RPMI7951 (cell line): ENCODE data around the gene CDCA3. TPM values are rescaled to one million over a fixed set of nuclear protein-coding genes. Genes with fewer than 3 reads are reported as not detected.

ENCODE experiments used
- DNase-seq: peaks from one replicate; pipeline ENCODE4 v3.0.0-alpha.2; 2012; ENCODE audit warnings: low read depth
- total RNA-seq: library from RNA; depleted of rRNA; stranded (reverse); fragments of >200 nt; shearing (Covaris generic); gene quantifications from 2 replicates; pipeline ENCODE4 v1.2.3, GENCODE V29; 2014; rRNA removed

The CDCA3 gene
- total RNA-seq, 1 experiment from 2014 or later = 198 TPM

DNA sequence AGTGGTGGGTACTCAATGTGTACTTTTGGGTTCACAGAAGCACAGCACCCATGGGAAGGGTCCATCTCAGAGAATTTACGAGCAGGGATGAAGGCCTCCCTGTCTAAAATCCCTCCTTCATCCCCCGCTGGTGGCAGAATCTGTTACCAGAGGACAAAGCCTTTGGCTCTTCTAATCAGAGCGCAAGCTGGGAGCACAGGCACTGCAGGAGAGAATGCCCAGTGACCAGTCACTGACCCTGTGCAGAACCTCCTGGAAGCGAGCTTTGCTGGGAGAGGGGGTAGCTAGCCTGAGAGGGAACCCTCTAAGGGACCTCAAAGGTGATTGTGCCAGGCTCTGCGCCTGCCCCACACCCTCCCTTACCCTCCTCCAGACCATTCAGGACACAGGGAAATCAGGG, 30.9 kb downstream of the CDCA3 start:
- no peak for DNase-seq

DNA sequence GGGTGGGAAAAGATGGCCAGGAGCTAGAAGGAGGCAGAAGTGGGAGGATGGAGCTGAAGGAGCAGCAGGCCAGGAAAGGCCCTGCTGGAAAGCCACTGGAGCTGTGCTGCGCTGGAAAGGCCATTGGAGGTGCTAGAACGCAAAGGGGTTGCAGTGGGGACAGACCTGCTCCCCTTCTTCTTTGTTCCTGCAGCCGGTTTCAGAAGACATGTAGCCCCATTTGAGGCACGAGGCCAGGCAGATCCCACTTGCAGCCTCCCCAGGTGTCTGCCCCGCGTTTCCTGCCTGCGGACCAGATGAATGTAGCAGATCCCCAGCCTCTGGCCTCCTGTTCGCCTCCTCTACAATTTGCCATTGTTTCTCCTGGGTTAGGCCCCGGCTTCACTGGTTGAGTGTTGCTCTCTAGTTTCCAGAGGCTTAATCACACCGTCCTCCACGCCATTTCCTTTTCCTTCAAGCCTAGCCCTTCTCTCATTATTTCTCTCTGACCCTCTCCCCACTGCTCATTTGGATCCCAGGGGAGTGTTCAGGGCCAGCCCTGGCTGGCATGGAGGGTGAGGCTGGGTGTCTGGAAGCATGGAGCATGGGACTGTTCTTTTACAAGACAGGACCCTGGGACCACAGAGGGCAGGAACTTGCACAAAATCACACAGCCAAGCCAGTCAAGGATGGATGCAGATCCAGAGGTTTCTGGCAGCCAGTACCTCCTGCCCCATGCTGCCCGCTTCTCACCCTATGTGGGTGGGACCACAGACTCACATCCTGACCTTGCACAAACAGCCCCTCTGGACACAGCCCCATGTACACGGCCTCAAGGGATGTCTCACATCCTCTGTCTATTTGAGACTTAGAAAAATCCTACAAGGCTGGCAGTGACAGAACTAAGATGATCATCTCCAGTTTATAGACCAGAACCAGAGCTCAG, 31.7 kb downstream of the CDCA3 start:
- no peak for DNase-seq

DNA sequence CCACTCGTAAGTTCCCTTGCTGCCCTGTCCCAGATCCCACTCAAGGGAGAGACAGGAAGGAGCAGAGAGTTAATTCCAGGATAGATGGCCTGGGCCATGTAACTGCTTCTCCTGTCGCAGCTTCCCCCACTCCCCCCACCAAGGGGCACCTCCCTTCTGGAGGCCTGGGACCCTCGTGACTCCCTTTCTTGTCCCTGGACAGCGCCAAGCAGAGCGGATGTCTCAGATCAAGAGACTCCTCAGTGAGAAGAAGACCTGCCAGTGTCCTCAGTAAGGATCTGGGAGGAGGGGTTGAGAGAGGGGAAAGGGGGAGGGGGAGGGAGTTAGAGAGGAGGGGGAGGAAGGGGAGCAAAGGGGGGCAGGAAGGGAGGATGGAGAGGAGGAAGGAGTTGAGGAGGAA, 32.4 kb downstream of the CDCA3 start:
- DNase-seq = no peak

DNA sequence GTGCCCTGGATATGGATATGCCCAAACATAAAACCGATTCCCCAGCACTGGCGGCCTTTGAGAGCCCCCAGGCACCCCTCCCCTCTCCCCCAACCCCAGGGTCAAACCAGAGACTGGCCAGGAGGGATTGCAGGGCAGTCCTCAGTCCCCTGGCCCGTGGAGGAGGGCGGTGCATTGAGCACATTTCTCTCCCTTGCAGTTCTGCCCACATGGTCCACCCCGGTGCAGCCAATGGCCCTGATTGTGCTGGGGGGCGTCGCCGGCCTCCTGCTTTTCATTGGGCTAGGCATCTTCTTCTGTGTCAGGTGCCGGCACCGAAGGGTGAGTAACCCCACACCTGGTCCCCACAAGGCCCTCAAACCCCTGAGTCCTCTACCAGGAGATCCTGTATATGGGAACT, 32.9 kb downstream of the CDCA3 start:
- no peak for DNase-seq

DNA sequence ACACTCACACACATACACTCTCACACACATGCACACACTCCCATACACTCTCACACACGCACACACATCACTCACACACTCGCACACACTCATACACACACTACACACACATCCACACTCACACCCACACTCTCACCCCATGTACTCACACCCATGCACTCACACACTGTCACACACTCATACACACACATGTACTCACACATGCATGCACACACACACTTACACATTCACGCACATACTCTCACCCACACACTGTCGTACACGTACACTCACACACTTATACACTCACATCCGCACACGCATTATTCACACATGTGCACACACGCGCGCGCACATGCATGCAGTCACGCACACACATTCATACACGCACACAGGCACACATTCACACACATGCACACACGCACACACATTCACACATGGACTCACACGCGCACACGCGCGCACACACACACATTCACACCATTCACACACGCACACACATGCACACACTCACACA, 33.4 kb downstream of the CDCA3 start:
- no peak for DNase-seq

DNA sequence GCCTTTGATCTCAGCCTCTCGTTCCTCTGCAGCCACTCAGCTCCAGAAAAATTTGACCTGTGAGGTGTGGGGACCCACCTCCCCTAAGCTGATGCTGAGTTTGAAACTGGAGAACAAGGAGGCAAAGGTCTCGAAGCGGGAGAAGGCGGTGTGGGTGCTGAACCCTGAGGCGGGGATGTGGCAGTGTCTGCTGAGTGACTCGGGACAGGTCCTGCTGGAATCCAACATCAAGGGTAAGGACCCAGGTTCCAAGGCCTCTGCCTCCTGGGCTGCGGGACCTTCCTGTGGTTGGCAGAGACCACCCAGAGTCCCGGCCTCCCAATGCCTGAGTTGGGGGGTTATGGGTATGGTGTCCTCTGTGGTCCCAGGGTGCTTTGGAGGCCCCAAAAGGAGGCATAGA, 34.0 kb downstream of the CDCA3 start:
- DNase-seq = no peak

DNA sequence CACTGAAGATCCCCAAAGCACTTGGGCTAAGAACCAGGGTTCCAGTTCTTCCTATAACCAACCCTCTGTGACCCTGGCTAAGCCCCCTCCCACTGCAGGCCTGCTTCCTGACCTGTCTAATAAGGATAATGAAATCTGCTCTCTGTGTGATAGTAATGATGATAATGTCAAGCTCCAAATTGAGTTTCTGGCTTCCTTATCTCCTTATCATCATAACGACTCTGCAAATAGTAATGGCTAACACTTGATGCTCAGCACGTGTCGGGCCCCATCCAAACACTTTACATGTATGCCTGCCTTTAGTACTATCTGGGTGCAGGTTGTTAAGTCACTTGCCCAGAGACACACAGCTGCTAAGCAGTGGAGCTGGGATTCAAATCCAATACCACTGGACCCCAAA, 34.5 kb downstream of the CDCA3 start:
- no peak for DNase-seq

DNA sequence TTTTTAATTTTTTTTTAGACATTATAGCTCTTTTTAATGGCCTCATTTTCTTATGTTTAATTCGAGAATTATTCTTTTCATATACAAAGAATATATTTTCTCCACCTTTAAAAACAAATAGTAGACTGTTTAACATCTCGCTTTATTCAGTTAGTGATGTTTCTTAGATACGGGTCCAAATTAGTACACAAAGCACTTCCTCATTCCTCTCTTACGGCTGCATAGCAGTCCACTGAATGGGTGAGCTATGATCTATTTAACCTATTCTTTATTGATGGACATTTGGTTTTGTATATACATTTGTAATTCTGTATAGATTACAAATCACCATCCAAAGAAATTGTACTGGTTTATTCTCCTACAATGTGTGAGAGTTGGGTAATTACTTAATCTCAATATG, 37.7 kb downstream of the CDCA3 start:
- no peak for DNase-seq

DNA sequence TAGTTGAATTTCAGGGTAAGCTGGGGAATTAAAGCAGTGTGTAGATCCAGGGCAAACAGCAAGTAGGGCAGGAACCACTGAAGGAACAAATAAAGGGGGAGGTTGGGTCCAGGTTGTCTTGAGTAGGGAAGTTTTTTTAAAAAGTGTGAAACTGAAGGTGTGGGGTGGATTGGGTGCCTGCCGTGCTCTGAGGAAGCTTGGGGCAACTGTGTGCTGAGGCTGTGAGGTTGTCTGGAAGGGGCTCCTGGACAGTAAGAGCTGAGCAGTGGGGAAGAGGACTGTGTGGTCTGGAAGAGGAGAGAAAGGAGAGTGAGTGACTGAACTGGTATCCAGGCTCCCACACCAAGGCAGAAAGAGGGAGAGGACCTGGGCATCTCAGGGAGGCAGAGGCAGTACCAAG, 40.3 kb downstream of the CDCA3 start:
- DNase-seq = no peak

DNA sequence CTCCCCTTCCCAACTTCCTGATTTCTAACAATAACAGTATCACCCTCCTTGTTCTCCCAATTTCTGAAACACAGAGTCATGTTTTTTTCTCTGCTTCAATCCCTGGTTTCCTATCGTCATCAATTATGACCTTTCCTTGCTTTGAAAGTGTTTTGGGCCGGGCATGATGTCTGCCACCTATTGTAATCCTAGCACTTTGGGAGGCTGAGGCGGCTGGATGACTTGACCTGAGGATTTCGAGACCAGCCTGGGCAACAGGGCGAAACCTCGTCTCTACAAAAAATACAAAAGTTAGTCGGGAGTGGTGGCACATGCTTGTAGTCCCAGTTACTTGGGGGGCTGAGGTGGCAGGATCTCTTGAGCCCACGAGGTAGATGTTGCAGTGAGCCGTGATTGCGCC, 42.0 kb downstream of the CDCA3 start:
- DNase-seq = no peak

DNA sequence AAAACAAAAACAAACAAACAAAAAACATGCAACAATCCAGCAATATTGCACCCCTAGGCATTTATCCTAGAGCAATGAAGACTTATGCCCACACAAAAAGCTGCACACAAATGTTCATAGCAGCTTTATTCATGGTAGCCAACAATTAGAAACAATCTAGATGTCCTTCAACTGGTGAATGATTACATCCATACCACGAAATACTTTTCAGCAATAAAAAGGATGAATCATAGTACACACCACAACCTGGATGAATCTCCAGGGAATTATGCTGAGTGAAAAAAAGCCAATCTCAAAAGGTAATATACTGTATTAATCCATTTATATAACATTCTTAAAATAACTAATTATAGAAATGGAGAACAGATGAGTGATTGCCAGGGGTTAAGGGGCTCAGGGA, 43.9 kb downstream of the CDCA3 start:
- DNase-seq = no peak

DNA sequence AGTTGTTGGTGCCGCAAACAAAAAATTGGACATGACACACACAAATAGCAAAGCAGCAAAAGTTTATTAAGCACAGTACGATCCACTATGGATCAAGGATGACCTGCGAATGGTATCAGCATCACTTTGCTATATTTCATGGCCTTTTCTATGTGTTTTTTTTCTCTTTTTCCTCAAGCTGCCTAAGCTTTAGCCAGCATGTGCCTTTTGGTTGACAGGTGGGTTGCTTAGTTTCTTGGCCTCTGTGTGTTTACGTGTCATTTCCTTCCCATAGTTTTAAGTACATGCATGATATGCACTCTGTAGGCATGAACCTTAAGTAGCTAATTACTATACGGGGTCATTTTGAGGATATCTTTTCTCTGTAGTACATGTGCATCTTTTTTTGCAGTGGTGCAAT, 51.9 kb downstream of the CDCA3 start:
- DNase-seq = no peak

Other genes starting within 250 kb of the CDCA3 start
- gene CHD4, start 243.9 kb downstream of the CDCA3 start, total RNA-seq = 167 and 180 TPM in 2 replicates
- gene LPAR5, start 215.3 kb downstream of the CDCA3 start, total RNA-seq = not detected in 2 replicates
- gene ACRBP, start 203.9 kb downstream of the CDCA3 start, total RNA-seq = 0.48 TPM in 1 of 2 replicates, not detected in the other
- gene ING4, start 188.2 kb downstream of the CDCA3 start, total RNA-seq = 32.7 and 33.3 TPM in 2 replicates
- gene ZNF384, start 161.9 kb downstream of the CDCA3 start, total RNA-seq = 13.7 and 18.0 TPM in 2 replicates
- 0.12 and 1.5 TPM in 2 replicates for gene PIANP, start 150.5 kb downstream of the CDCA3 start, total RNA-seq
- gene COPS7A, start 127.2 kb downstream of the CDCA3 start, total RNA-seq = 61.0 and 63.3 TPM in 2 replicates
- 178 and 215 TPM in 2 replicates for gene MLF2, start 98.1 kb downstream of the CDCA3 start, total RNA-seq
- gene PTMS, start 84.9 kb downstream of the CDCA3 start, total RNA-seq = 126 and 151 TPM in 2 replicates
- gene LAG3, start 78.8 kb downstream of the CDCA3 start, total RNA-seq = 0.10 and 0.12 TPM in 2 replicates
- gene CD4, start 61.8 kb downstream of the CDCA3 start, total RNA-seq = 3.5 and 5.4 TPM in 2 replicates
- 1.8 and 2.5 TPM in 2 replicates for gene GPR162, start 29.5 kb downstream of the CDCA3 start, total RNA-seq
- 26.9 and 27.3 TPM in 2 replicates for gene P3H3, start 22.9 kb downstream of the CDCA3 start, total RNA-seq
- 0.10 and 0.72 TPM in 2 replicates for gene GNB3, start 10.4 kb downstream of the CDCA3 start, total RNA-seq
- 61.4 and 62.7 TPM in 2 replicates for gene USP5, start 864 bp upstream of the CDCA3 start, total RNA-seq
- 2,274 and 2,388 TPM in 2 replicates for gene TPI1, start 16.2 kb upstream of the CDCA3 start, total RNA-seq
- gene SPSB2, start 22.0 kb upstream of the CDCA3 start, total RNA-seq = 3.5 and 4.2 TPM in 2 replicates
- gene LRRC23, start 53.5 kb upstream of the CDCA3 start, total RNA-seq = 4.9 and 5.4 TPM in 2 replicates
- gene ENO2, start 63.3 kb upstream of the CDCA3 start, total RNA-seq = 28.6 and 29.0 TPM in 2 replicates
- 3.8 and 6.1 TPM in 2 replicates for gene ATN1, start 76.7 kb upstream of the CDCA3 start, total RNA-seq
- gene RNU7-1, start 92.5 kb upstream of the CDCA3 start, total RNA-seq = not detected in 2 replicates
- 245 and 274 TPM in 2 replicates for gene C12orf57, start 92.7 kb upstream of the CDCA3 start, total RNA-seq
- gene PTPN6, start 100.1 kb upstream of the CDCA3 start, total RNA-seq = 0.24 TPM in 1 of 2 replicates, not detected in the other
- 263 and 303 TPM in 2 replicates for gene PHB2, start 119.4 kb upstream of the CDCA3 start, total RNA-seq
- 68.5 and 72.8 TPM in 2 replicates for gene EMG1, start 119.6 kb upstream of the CDCA3 start, total RNA-seq
- gene LPCAT3, start 167.2 kb upstream of the CDCA3 start, total RNA-seq = 14.8 and 15.5 TPM in 2 replicates
- 15.3 and 16.3 TPM in 2 replicates for gene C1S, start 209.4 kb upstream of the CDCA3 start, total RNA-seq
- 20.4 and 29.3 TPM in 2 replicates for gene C1R, start 241.2 kb upstream of the CDCA3 start, total RNA-seq